Glomerular visceral epithelial cell (primary cell): Measurements from ENCODE around the gene THY1.
"Not testable (repeated sequence)": the region's sequence is repeated elsewhere in the genome, so short reads cannot be mapped to it uniquely, and the experiment has no call there.

Source experiments
- DNase-seq: peaks from one replicate; pipeline ENCODE4 v3.0.0-alpha.2; 2016; ENCODE audit errors: extremely low spot score

Gene THY1

GRCh38 chr11:119422809-119423508 lies at the start of gene THY1:
TSS of gene THY1 (minus strand) at chr11:119423172. CDS start at chr11:119420905, 2,267 bp downstream.
- DNase-seq: no peak

GRCh38 chr11:119472186-119472855 lies 49.3 kb upstream of the THY1 start:
- no peak for DNase-seq

GRCh38 chr11:119471329-119471728 lies 48.4 kb upstream of the THY1 start:
- no peak for DNase-seq

- DNase-seq: peak; percentile 60
Measured at GRCh38 chr11:119470317-119471291, 47.6 kb upstream of the THY1 start.

- no peak for DNase-seq
Measured at GRCh38 chr11:119469506-119469905, 46.5 kb upstream of the THY1 start.

GRCh38 chr11:119468511-119468910 lies 45.5 kb upstream of the THY1 start:
- DNase-seq: no peak

- no peak for DNase-seq
Measured at GRCh38 chr11:119461229-119461963, 38.4 kb upstream of the THY1 start.

- peak; percentile 23 for DNase-seq
Measured at GRCh38 chr11:119460582-119460981, 37.6 kb upstream of the THY1 start.

- DNase-seq: no peak
Measured at GRCh38 chr11:119460097-119460496, 37.1 kb upstream of the THY1 start.

GRCh38 chr11:119459293-119459976 lies 36.5 kb upstream of the THY1 start:
- no peak for DNase-seq

- DNase-seq: not testable (repeated sequence)
Measured at GRCh38 chr11:119455708-119456107, 32.7 kb upstream of the THY1 start.

GRCh38 chr11:119455241-119455640 lies 32.3 kb upstream of the THY1 start:
- not testable (repeated sequence) for DNase-seq

GRCh38 chr11:119453881-119454280 lies 30.9 kb upstream of the THY1 start:
- no peak for DNase-seq

GRCh38 chr11:119450590-119451326 lies 27.8 kb upstream of the THY1 start:
- DNase-seq: no peak

- DNase-seq: no peak
Measured at GRCh38 chr11:119449498-119449897, 26.5 kb upstream of the THY1 start.

- no peak for DNase-seq
Measured at GRCh38 chr11:119448380-119448779, 25.4 kb upstream of the THY1 start.

- DNase-seq: no peak
Measured at GRCh38 chr11:119447664-119448242, 24.8 kb upstream of the THY1 start.

GRCh38 chr11:119446871-119447663 lies 24.1 kb upstream of the THY1 start:
- DNase-seq: no peak

- no peak for DNase-seq
Measured at GRCh38 chr11:119446434-119446833, 23.5 kb upstream of the THY1 start.
